GM18907 (cell line): ENCODE results near the gene DGKI.

Source experiments
- ATAC-seq: cut with Tn5 transposase; IDR thresholded peaks from one replicate; pipeline ENCODE4 v1.9.1; 2021; ENCODE audit warnings: mild to moderate bottlenecking, moderate library complexity; ENCODE audit not compliant: unreplicated experiment

The DGKI gene

GRCh38 chr7:137441451-137441850 is 405.3 kb downstream of the DGKI start:
- ATAC-seq, result no peak

DNA sequence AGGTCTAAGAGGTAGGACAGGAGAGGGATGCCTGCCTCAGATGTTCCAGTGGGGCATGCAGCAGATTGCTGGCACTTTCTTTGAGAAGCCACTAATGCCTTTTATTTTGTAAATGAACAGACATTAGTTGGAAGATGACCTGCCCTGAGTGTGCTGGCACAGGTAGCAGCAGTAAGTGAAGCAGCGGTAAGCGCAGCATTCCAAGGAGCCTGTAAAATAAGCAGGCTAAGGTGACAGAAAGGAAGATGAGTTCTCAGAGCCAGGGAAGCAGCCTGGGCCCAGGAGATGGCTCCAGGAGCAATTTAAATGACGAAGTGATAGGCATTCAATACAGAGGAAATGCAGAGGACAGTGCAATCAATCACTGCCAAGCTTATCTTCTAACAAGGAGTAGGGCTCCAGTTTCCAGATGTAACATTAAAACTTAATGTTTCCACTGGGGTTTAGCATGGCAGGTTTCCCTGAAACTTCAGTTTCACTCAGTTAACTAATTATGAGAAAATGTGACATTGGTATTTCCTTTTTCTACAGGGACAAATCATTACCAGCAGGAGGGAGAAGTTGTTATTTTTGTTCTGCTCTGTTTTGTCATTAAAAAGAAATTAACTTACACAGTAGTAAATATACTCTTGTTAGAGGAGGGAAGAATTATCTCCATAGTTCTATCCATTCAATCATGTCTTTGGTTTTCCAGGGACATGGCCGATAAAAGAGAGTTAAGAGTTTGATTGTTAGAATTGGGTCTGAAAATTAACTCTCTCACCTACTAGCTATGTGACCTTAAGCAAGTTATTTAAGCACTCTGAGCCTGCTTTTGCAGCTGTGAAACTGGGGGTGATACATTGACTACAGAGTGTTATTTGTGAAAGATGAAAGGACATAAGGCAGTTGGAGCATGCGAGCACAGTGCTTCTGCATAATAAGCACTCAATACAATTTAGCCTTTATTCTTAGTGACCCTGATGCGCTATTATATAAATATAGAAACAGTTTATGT is 406.6 kb downstream of the DGKI start:
- no peak for ATAC-seq

GRCh38 chr7:137434946-137435345 is 411.8 kb downstream of the DGKI start:
- ATAC-seq, result no peak

DNA sequence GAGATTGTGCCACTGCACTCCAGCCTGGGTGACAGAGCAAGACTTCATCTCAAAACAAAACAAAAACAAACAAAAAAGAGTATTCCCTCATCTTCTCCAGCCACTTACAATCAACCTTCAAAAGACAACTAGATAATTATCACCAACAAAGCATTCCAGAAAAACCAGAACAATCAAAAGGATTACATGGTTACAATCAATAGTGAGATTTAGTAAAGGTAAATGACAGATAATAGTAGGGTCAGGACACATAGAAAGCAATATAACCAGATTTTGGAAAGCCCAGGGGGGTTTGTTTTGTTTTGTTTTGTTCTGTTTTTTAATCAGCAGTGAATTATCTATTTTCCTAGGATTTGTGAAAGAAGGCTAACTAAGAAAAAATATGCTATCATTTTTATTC is 412.2 kb downstream of the DGKI start:
- ATAC-seq, result no peak

DNA sequence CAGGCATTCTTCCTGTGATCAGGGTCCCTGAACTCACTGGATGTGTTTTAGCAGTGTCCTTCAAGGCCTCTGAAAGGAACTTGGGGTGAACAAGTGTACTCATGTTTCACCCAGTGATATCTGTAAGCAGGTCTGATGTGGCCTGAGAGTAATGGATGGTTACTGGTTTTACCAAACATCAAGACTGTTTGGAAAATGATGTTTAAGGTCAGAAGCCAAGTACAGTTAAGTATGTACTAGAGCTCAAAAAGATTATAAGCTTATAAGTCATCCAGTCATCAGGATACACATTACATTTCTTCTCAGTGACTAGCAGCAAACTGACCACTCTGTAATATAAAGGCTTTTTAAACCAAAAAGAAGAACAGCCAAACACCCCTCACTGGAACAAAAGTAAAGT is 423.5 kb downstream of the DGKI start:
- no peak for ATAC-seq

GRCh38 chr7:137421366-137421765 is 425.4 kb downstream of the DGKI start:
- no peak for ATAC-seq

GRCh38 chr7:137418841-137419240 is 427.9 kb downstream of the DGKI start:
- ATAC-seq, result no peak

- ATAC-seq, result no peak
Measured at GRCh38 chr7:137417464-137417863, 429.3 kb downstream of the DGKI start.

DNA sequence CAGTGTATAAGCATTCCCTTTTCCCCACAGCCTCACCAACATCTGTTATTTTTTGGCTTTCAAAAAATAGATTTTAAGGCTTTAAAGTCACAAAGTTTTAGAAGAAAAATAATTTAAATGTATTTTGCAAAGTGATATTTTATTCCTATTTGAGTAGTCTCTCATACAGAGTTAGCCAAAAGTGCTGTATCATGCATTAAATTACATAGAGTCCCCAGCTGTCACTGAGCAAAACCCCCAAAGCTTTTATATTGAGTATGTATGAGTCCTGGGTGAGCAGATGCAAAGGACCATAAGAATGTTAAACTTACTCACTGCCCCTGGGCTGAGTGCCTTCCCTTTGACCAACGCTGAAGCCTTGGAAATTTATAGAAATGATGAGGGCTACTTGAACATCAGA is 432.9 kb downstream of the DGKI start:
- no peak for ATAC-seq

DNA sequence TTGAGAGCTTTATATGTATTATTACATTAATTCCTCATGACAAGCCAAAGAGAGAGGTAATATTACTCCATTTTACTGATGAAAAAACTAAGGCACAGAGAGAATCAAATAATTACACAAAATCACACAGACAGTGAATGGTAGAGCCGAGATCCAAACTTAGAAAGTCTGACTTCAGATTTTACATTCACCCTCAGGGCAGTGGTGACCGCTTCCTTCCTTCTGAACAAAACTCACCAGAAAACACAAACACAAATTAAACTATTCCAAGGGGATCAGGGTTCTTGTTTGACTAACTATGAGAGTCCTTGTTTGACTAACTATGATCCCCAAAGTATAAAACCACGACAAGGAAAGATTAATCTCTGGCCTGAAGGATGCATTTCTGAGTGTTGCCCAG is 435.3 kb downstream of the DGKI start:
- no peak for ATAC-seq

DNA sequence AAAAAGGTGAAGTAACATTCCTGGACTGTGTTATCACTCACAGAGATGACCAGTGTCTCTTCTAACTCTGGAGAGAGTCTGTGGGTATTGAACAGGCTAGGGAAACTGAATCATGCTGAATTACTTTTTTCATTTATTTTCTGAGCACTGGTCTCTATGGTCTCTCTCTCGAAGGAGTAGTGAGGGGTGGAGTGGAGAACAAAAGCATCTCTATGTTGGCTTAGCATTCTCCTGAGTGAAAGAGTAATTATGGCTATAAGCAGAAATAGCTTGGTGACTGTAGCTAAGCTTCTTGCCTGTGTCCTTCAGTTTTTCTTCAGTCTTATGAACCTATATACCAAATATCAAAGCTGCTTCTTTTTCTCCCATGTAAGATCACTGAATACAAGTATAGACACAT is 438.6 kb downstream of the DGKI start:
- ATAC-seq, result no peak

- no peak for ATAC-seq
Measured at GRCh38 chr7:137407078-137407477, 439.7 kb downstream of the DGKI start.

- ATAC-seq, result no peak
Measured at GRCh38 chr7:137404660-137405317, 442.0 kb downstream of the DGKI start.

- no peak for ATAC-seq
Measured at GRCh38 chr7:137403353-137403695, 443.4 kb downstream of the DGKI start.

DNA sequence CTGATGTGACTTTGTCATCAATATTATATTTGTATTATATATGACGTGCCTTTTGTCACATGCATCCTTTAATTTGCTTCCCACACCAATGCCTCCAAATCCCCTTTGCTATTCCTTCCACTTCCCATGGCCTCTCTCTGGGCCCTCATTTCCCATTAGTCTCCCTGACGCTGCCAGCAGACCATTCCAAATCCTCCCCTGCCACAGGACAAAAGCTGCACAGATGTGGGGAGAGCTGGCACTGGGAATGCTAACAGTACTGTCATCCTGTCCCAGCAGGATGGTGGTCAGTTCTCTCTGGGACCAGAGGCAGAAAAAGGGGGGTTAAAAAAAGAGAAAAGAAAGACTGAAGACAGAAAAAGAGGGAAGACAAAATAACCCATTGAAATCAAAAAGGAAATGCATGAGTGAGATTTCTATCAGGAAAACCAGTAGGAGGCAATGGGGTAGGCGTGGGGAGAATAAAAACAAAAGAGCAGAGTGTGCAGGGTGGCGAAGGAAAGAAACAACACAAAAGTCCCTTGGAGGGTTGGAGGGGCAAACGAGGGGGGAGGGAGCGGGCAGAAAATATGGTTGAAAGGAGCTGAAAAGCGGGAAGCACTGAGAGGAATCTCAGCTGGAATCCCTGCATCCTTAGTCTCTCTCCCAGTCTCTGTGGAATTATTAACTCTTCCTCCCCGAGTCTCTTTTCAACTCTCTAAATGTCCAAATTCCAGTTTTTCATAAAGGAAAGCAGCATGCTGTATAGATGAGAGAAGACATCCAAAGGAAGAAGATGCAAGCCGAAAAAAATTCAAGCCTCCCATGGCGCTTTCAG is 444.0 kb downstream of the DGKI start:
- ATAC-seq, result no peak

- no peak for ATAC-seq
Measured at GRCh38 chr7:137399827-137400823, 446.6 kb downstream of the DGKI start.

GRCh38 chr7:137396051-137396450 is 450.7 kb downstream of the DGKI start:
- ATAC-seq, result no peak

DNA sequence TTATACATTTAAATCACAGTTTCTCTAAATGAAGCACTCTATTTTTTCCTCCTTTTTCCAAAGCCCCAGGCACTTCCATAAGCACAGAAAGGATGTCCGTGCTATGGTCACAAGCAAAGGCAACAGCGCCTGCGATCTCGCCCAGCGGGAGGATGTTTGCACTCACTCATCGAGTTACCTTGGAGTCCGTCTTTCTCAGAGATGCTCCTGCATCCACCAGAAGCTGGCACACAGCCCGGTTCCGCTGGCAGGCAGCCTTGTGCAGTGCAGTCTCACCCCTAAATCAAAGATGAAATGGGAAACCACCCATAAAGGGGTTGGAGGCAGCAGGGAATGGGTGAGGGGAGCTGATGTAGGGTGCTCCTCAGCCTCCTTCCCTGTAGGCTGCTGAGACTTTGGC is 451.4 kb downstream of the DGKI start:
- ATAC-seq, result no peak

- ATAC-seq, result no peak
Measured at GRCh38 chr7:137393570-137393969, 453.2 kb downstream of the DGKI start.

DNA sequence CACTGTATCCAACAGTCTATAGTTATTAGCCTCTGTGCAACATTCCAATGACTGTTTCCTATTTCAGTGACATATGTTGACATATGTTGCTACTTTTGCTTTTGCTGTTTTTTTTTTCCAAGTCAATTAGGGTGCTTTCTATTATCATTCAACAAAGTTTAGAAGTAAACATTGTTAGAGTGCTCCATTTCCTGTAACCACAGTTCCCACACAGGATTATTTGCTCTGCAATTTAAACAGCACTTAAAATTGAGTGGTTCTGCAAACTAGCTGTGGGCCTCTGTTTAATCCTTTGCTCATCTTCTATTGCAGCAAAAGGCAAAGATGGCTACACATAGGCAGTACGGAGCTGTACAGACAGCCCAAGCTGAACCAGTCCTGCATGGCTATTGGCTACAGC is 456.7 kb downstream of the DGKI start:
- ATAC-seq, result no peak
